Measurements from ENCODE around the gene ALK. TPM values are rescaled to one million over a fixed set of nuclear protein-coding genes. Genes with fewer than 3 reads are reported as not detected.

Gene ALK
- total RNA-seq, 1 experiment from 2014 or later: not detected

DNA sequence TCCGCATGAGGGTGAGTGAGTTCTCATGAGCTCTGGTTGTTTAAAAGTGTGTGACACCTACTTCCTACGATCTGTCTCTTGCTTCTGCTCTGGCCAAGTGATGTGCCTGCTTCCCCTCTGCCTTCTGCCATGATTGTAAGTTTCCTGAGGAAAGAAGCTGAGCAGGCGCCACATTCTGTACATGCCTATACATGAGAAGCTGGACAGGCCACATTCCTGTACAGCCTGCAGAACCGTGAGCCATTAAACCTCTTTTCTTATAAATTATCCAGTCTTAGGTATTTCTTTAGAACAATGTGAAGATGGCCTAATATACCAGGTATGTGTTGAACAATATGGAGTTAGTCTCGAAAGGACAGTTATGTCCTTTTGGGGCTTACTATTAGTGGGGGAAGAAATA is 281.0 kb downstream of the ALK start:
- no peaks in the 10 kb centered on the region for H3K9me3 ChIP-seq
- no peaks in the 10 kb centered on the region for H3K27me3 ChIP-seq
- no peak overlapping the region for H3K4me3 ChIP-seq
- no peaks in the 10 kb centered on the region for H3K36me3 ChIP-seq
- no peak for DNase-seq

- Histone ChIP-seq H3K27me3 (no peaks in the 10 kb centered on the region), H3K4me3 (no peak overlapping the region), H3K36me3 (no peaks in the 10 kb centered on the region), H3K9me3 (no peaks in the 10 kb centered on the region; the same call in 1 of the 2 replicates)
- DNase-seq: no peak
Observed at GRCh38 chr2:29638641-29639040, 282.7 kb downstream of the ALK start.

DNA sequence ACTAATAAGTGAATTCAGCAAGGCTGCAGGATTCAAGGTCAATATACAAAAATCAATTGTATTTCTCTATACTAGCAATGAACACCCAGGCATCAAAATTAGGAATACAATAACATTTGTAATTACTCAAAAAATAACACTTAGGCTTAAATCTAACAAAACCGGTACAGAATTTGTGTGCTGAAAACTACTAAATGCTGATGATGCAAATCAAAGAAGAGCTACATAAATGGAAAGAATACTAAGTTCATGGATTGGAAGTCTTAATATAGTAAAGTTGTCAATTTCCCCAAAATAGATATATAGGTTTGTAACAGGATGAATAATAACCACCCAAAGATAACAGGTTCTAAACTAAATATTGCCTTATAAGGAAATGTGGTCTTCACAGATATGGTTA is 286.5 kb downstream of the ALK start:
- no peak for DNase-seq
- no peaks in the 10 kb centered on the region for H3K27me3 ChIP-seq
- H3K36me3 ChIP-seq: no peaks in the 10 kb centered on the region
- no peaks in the 10 kb centered on the region; the same call in 1 of the 2 replicates for H3K9me3 ChIP-seq
- H3K4me3 ChIP-seq: no peak overlapping the region

DNA sequence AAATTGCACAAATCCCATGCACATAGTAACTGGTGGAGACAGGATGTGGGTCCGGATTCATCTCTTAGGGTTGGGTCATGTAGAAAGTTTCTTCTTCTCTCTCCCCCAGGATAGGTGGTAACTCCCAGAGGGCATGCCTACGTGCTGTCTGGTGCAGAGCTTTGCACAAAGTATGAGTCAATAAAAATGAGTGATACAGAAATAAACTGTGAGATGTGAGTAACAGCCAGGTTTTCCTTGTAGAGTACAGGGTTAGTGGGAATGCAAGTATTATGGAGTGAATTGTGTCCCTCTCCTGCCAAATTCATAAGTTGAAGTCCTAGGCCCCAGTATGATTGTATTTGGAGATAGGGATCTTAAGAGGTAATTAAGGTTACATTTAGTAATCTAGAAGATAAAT is 289.4 kb downstream of the ALK start:
- no peaks in the 10 kb centered on the region for H3K36me3 ChIP-seq
- H3K4me3 ChIP-seq: no peak overlapping the region
- no peaks in the 10 kb centered on the region; the same call in 1 of the 2 replicates for H3K9me3 ChIP-seq
- peak; percentile 65 for DNase-seq
- H3K27me3 ChIP-seq: no peaks in the 10 kb centered on the region

GRCh38 chr2:29629495-29629894 is 291.9 kb downstream of the ALK start:
- DNase-seq: no peak
- Histone ChIP-seq H3K9me3 (no peaks in the 10 kb centered on the region; the same call in 1 of the 2 replicates), H3K4me3 (no peak overlapping the region), H3K27me3 (no peaks in the 10 kb centered on the region), H3K36me3 (no peaks in the 10 kb centered on the region)

DNA sequence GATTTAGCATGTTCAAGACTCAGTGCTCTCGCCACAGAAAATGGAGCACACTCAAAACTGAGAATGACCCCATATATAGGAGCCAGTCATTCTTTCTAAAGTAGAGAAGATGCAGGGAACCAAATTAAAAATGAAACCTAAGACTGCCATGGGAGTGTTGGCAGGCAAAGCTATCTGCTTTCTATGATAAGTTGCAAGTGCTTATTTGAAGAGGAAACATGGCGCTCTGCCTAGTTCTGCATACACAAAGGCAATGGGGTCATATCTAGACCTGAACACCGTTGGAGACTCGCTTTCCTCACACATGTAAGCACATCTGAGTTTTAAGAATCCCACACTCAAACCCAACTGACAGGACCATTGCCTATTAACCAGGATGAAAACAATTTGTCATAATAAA is 292.5 kb downstream of the ALK start:
- H3K4me3 ChIP-seq: no peak overlapping the region
- peak; percentile 12 for DNase-seq
- no peaks in the 10 kb centered on the region for H3K36me3 ChIP-seq
- no peaks in the 10 kb centered on the region for H3K27me3 ChIP-seq
- H3K9me3 ChIP-seq: no peaks in the 10 kb centered on the region; the same call in 1 of the 2 replicates

GRCh38 chr2:29628108-29628745 is 293.2 kb downstream of the ALK start:
- Histone ChIP-seq H3K36me3 (no peaks in the 10 kb centered on the region), H3K9me3 (no peaks in the 10 kb centered on the region), H3K4me3 (no peak overlapping the region), H3K27me3 (no peaks in the 10 kb centered on the region)
- peak; percentile 6 for DNase-seq

- peak; percentile 92 for DNase-seq
- Histone ChIP-seq H3K4me3 (no peak overlapping the region), H3K27me3 (no peaks in the 10 kb centered on the region), H3K9me3 (no peaks in the 10 kb centered on the region), H3K36me3 (no peaks in the 10 kb centered on the region)
Observed at GRCh38 chr2:29627279-29627711, 294.1 kb downstream of the ALK start.

GRCh38 chr2:29620890-29621289 is 300.5 kb downstream of the ALK start:
- H3K27me3 ChIP-seq: no peaks in the 10 kb centered on the region
- no peak overlapping the region for H3K4me3 ChIP-seq
- no peaks in the 10 kb centered on the region for H3K36me3 ChIP-seq
- H3K9me3 ChIP-seq: no peaks in the 10 kb centered on the region
- no peak for DNase-seq

GRCh38 chr2:29619689-29620088 is 301.7 kb downstream of the ALK start:
- Histone ChIP-seq H3K9me3 (no peaks in the 10 kb centered on the region), H3K36me3 (no peaks in the 10 kb centered on the region), H3K4me3 (no peak overlapping the region), H3K27me3 (no peaks in the 10 kb centered on the region)
- no peak for DNase-seq

- no peak overlapping the region for H3K4me3 ChIP-seq
- no peak for DNase-seq
- H3K36me3 ChIP-seq: no peaks in the 10 kb centered on the region
- no peaks in the 10 kb centered on the region for H3K27me3 ChIP-seq
- H3K9me3 ChIP-seq: no peaks in the 10 kb centered on the region
Observed at GRCh38 chr2:29618024-29618423, 303.4 kb downstream of the ALK start.

- Histone ChIP-seq H3K36me3 (no peaks in the 10 kb centered on the region), H3K4me3 (no peak overlapping the region), H3K27me3 (no peaks in the 10 kb centered on the region), H3K9me3 (no peaks in the 10 kb centered on the region)
- no peak for DNase-seq
Observed at GRCh38 chr2:29617351-29617750, 304.0 kb downstream of the ALK start.

DNA sequence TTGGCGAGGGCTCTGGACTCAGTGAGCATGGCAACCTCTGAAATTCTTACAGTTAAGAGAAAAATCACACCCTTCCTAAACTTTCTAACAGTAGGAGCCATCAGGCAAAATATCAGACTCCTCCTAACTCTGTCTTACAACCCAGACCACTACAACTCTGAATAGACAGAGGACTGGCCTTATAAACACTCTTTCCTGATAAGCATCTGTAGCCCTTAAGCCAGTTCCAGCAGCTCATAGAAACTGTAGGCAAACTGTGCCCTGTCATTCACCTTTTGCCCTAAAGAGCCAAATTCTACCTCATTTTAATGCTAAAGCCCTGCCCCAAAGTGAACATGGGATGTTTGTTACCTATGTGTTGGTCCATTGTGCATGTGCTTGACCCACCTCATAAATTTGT is 304.8 kb downstream of the ALK start:
- no peaks in the 10 kb centered on the region for H3K27me3 ChIP-seq
- no peaks in the 10 kb centered on the region for H3K9me3 ChIP-seq
- DNase-seq: no peak
- H3K4me3 ChIP-seq: no peak overlapping the region
- no peaks in the 10 kb centered on the region for H3K36me3 ChIP-seq

GRCh38 chr2:29615841-29616240 is 305.5 kb downstream of the ALK start:
- no peaks in the 10 kb centered on the region for H3K27me3 ChIP-seq
- DNase-seq: no peak

DNA sequence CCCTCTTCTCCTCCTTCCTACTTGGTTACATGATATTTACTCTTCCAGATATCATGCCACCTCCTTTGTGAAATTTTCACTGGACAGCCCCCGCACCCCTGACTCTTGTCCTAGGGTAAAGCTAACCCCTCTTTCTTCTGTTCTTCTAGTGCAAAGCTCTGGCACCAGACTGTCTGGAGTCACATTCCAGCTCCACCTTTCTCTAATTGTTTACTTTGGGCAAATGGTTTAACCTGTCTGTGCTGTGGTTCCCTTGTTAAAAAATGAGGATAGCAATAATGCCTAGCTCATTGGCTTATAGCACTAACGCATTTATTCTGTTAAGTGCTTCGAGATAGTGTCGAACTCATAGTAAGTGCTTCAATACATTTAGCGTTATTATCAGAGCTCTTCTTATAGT is 306.2 kb downstream of the ALK start:
- no peak overlapping the region for H3K4me3 ChIP-seq
- H3K36me3 ChIP-seq: no peaks in the 10 kb centered on the region
- no peaks in the 10 kb centered on the region for H3K9me3 ChIP-seq
- no peaks in the 10 kb centered on the region for H3K27me3 ChIP-seq
- DNase-seq: no peak

More at GRCh38 chr2:29615841-29616240, 305.5 kb downstream of the ALK start:
- Histone ChIP-seq H3K9me3 (no peaks in the 10 kb centered on the region), H3K36me3 (no peaks in the 10 kb centered on the region), H3K4me3 (no peak overlapping the region)

DNA sequence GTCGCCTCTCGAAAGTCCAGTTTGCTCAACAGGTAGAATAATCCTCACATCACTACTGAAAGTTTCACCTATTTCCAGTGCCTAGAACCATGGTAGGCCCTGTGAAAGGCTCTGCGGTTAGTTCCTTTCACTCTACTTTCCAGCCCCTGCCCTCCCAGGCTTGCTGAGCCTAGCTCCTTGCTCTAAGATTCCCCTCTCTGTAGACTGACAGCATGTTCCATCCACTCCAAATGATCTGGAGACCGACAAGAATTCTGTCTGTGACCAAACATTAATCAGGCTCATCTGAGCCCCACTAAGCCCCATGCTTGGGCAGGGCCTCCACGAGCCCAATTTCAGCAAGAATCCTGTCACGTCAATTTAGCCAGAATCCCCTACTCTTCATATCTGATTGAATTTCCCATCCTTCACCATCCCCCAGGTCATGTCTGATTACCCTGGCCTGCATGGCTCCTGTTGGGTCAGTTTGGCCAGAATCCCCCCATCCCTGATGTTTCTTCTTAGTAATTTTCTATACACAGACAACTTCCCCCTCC is 307.0 kb downstream of the ALK start:
- DNase-seq: no peak
- H3K9me3 ChIP-seq: no peaks in the 10 kb centered on the region
- no peaks in the 10 kb centered on the region for H3K36me3 ChIP-seq
- H3K4me3 ChIP-seq: no peak overlapping the region
- no peaks in the 10 kb centered on the region for H3K27me3 ChIP-seq

DNA sequence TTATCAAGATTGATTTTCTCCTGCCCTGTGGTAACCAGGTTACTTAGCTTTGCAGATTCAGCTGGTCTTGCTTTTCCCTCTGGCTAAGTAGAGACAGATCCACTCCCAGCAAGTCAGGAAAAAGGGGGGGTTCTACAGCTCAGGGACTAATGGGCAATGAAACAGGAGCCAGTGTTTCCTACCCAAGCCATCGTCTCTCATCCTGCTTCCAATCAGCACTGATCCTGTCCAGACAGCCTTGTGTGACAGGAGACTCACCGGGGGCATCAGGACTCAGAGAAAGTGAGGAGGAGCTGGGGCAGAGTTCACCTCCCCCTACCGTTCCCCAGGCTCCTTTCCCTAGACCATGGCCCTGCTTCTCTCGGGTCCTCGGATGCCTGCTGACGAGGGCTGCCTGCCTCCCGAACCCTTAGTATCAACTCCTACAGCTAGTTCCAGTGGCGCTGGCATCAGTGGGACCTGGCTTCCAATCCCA is 307.6 kb downstream of the ALK start:
- H3K36me3 ChIP-seq: no peaks in the 10 kb centered on the region
- no peaks in the 10 kb centered on the region for H3K9me3 ChIP-seq
- no peak for DNase-seq
- H3K4me3 ChIP-seq: no peak overlapping the region
- H3K27me3 ChIP-seq: no peaks in the 10 kb centered on the region

- DNase-seq: no peak
- Histone ChIP-seq H3K9me3 (no peaks in the 10 kb centered on the region), H3K4me3 (no peak overlapping the region), H3K36me3 (no peaks in the 10 kb centered on the region), H3K27me3 (no peaks in the 10 kb centered on the region)
Observed at GRCh38 chr2:29613067-29613466, 308.3 kb downstream of the ALK start.

All from MG63 (cell line).